GM23338 (cell line): ENCODE measurements around the gene ATN1. TPM values are rescaled to one million over a fixed set of nuclear protein-coding genes. Genes with fewer than 3 reads are reported as not detected.

Experiments
- ATAC-seq: fragments of 200-7000 bp; cut with Tn5 transposase; 3 replicates; pipeline ENCODE4 v1.9.1; 2020
- DNase-seq: peaks from one replicate; pipeline ENCODE4 v3.0.0-alpha.2; 2015; ENCODE audit warnings: low spot score
- H2AFZ ChIP-seq: fragments of 200-600 bp; sonication (generic); 2 replicates; pipeline ENCODE4 v1.8.0; 2016; ENCODE audit warnings: antibody characterized with exemption, mild to moderate bottlenecking, moderate library complexity
- H3F3A ChIP-seq: fragments of 200-600 bp; sonication (generic); replicated peaks from 2 replicates; pipeline ENCODE4 v1.8.0; 2017; ENCODE audit warnings: antibody characterized with exemption, mixed run types, low read depth
- H3K27ac ChIP-seq: fragments of 200-600 bp; sonication (generic); 2 replicates; pipeline ENCODE4 v1.6.1; 2016; ENCODE audit warnings: low read depth
- H3K27me3 ChIP-seq: fragments of 200-600 bp; sonication (generic); 2 replicates; pipeline ENCODE4 v1.8.0; 2016; ENCODE audit warnings: mild to moderate bottlenecking, mixed run types, moderate library complexity; ENCODE audit not compliant: insufficient read depth
- H3K36me3 ChIP-seq: fragments of 200-600 bp; sonication (generic); 2 replicates; pipeline ENCODE4 v1.8.0; 2016; ENCODE audit warnings: mild to moderate bottlenecking; ENCODE audit not compliant: insufficient read depth
- H3K4me1 ChIP-seq: fragments of 200-600 bp; sonication (generic); 2 replicates; pipeline ENCODE4 v1.8.0; 2016; ENCODE audit warnings: mild to moderate bottlenecking, moderate library complexity; ENCODE audit not compliant: insufficient read depth
- H3K4me2 ChIP-seq: fragments of 200-600 bp; sonication (generic); 2 replicates; pipeline ENCODE4 v1.7.1; 2017; ENCODE audit warnings: mixed run types
- H3K4me3 ChIP-seq: fragments of 200-600 bp; sonication (generic); 2 replicates; pipeline ENCODE4 v1.6.1; 2016; ENCODE audit warnings: mixed run types
- H3K79me2 ChIP-seq: fragments of 200-600 bp; sonication (generic); replicated peaks from 2 replicates; pipeline ENCODE4 v1.8.0; 2017; ENCODE audit warnings: mild to moderate bottlenecking; ENCODE audit not compliant: insufficient read depth
- H3K9me2 ChIP-seq: fragments of 200-600 bp; sonication (generic); 2 replicates; pipeline ENCODE4 v1.8.0; 2017; ENCODE audit not compliant: insufficient read depth
- H4K20me1 ChIP-seq: fragments of 200-600 bp; sonication (generic); replicated peaks from 2 replicates; pipeline ENCODE4 v1.8.0; 2017; ENCODE audit warnings: mild to moderate bottlenecking; ENCODE audit not compliant: insufficient read depth
- H3K27ac Mint-ChIP-seq: 2 replicates; pipeline ENCODE4 v1.8.0; 2020; ENCODE audit warnings: inconsistent platforms, mild to moderate bottlenecking, moderate library complexity, mixed read lengths
- H3K27me3 Mint-ChIP-seq: 3 replicates; pipeline ENCODE4 v1.8.0; 2022; ENCODE audit warnings: low read depth, mild to moderate bottlenecking, moderate library complexity, mixed read lengths, inconsistent platforms; ENCODE audit not compliant: insufficient read depth, poor library complexity
- H3K36me3 Mint-ChIP-seq: 3 replicates; pipeline ENCODE4 v1.8.0; 2021; ENCODE audit warnings: low read depth, mild to moderate bottlenecking, inconsistent platforms, moderate library complexity, mixed read lengths
- H3K4me1 Mint-ChIP-seq: 3 replicates; pipeline ENCODE4 v1.8.0; 2020; ENCODE audit warnings: mild to moderate bottlenecking, inconsistent platforms, mixed read lengths
- H3K4me3 Mint-ChIP-seq: 3 replicates; pipeline ENCODE4 v1.8.0; 2021; ENCODE audit warnings: moderate library complexity, mild to moderate bottlenecking, inconsistent platforms, mixed read lengths
- H3K9me3 Mint-ChIP-seq: 3 replicates; pipeline ENCODE4 v1.8.0; 2020; ENCODE audit warnings: moderate library complexity, mild to moderate bottlenecking, inconsistent platforms, mixed read lengths
- CREB1 ChIP-seq: fragments of 250-450 bp; sonication (Bioruptor Pico); IDR thresholded peaks from 2 replicates; pipeline ENCODE4 v1.5.0; 2020; ENCODE audit warnings: low read depth, mild to moderate bottlenecking, moderate library complexity
- CTCF ChIP-seq, 2 experiments: fragments of 200-600 bp in 1 of 2; sonication (generic) in 1 of 2; conservative IDR thresholded peaks; 2 replicates each; pipeline versions ENCODE4 v1.5.1 to v1.6.1; 2016 to 2017; ENCODE audit warnings: antibody characterized with exemption in 2 of 2, low read depth in 2 of 2, mild to moderate bottlenecking in 2 of 2, moderate library complexity in 1 of 2
- REST ChIP-seq: IDR thresholded peaks from one replicate; pipeline ENCODE4 v1.6.1; 2018; ENCODE audit warnings: antibody characterized with exemption; ENCODE audit not compliant: unreplicated experiment
- ZNF114 ChIP-seq: fragments of 250-450 bp; sonication (Bioruptor Pico); IDR thresholded peaks from 2 replicates; pipeline ENCODE4 v1.5.0; 2020; ENCODE audit warnings: mild to moderate bottlenecking, moderate library complexity
- ZNF331 ChIP-seq: fragments of 250-450 bp; sonication (Bioruptor Pico); IDR thresholded peaks from 2 replicates; pipeline ENCODE4 v1.5.0; 2020; ENCODE audit warnings: low read depth, mild to moderate bottlenecking, moderate library complexity
- ZNF462 ChIP-seq: fragments of 250-450 bp; sonication (Bioruptor Pico); IDR thresholded peaks from 2 replicates; pipeline ENCODE4 v1.5.0; 2020; ENCODE audit warnings: mild to moderate bottlenecking, moderate library complexity
- polyA plus RNA-seq: library from polyadenylated mRNA; unstranded; fragments of >200 nt; fragmentation: Nextera tagmentation; extraction: Ambion mirVana; gene quantifications from 2 replicates; pipeline ENCODE4 v1.2.1, GENCODE V29; 2016
- total RNA-seq: library from RNA; depleted of rRNA; stranded (reverse); fragments of >200 nt; shearing (Covaris generic); gene quantifications from 2 replicates; pipeline ENCODE4 v1.2.3, GENCODE V29; 2014

ATN1 gene
- total and polyA plus RNA-seq, 2 experiments from 2014 or later, result 27.2 to 49.6 TPM

GRCh38 chr12:6919588-6919987, 8.2 kb upstream of the ATN1 start:
- ATAC-seq, result no peak
- Histone ChIP-seq H3K4me2 (no peak overlapping the region), H3K4me3 (no peak overlapping the region), H3K27me3 (no peaks in the 10 kb centered on the region), H3K79me2 (peaks cover 7% of the 10 kb centered on the region), H3K36me3 (peaks cover 6% of the 10 kb centered on the region), H3K27ac (no peak overlapping the region), H4K20me1 (no peaks in the 10 kb centered on the region), H3K4me1 (peaks cover 9% of the 10 kb centered on the region), H3F3A (peaks cover 14% of the 10 kb centered on the region; the same call in 1 of the 2 replicates), H2AFZ (no peak overlapping the region), H3K9me2 (no peaks in the 10 kb centered on the region)
- no peak for DNase-seq
- peak; percentile 15 to 40; a peak in 3 of 4 replicates for TF ChIP-seq CTCF (conservative IDR thresholded peaks at IDR 0.05; ENCODE audit: low read depth in 2 of 2)
- no peak for TF ChIP-seq ZNF114 (CRISPR knock-in tag)
- H3K4me3 Mint-ChIP-seq, result no peak overlapping the region; the same call in 2 of the 3 replicates
- no peaks in the 10 kb centered on the region for H3K9me3 Mint-ChIP-seq
- H3K36me3 Mint-ChIP-seq, result peaks cover 68% of the 10 kb centered on the region
- H3K27ac Mint-ChIP-seq, result peak overlapping the region; percentile 72
- peaks cover 21% of the 10 kb centered on the region for H3K27me3 Mint-ChIP-seq
- peaks cover 44% of the 10 kb centered on the region for H3K4me1 Mint-ChIP-seq

- Mint-ChIP-seq H3K27me3 (peaks cover 27% of the 10 kb centered on the region), H3K27ac (peak overlapping the region; percentile 74), H3K36me3 (peaks cover 57% of the 10 kb centered on the region), H3K9me3 (no peaks in the 10 kb centered on the region; the same call in 2 of the 3 replicates), H3K4me3 (no peak overlapping the region), H3K4me1 (peaks cover 52% of the 10 kb centered on the region)
- no peak overlapping the region for H3K27ac ChIP-seq
- DNase-seq (no peak), ATAC-seq (no peak)
- H3K4me2 ChIP-seq, result no peak overlapping the region
- no peaks in the 10 kb centered on the region for H3K9me2 ChIP-seq
- H4K20me1 ChIP-seq, result no peaks in the 10 kb centered on the region
- H3F3A ChIP-seq, result peaks cover 18% of the 10 kb centered on the region
- no peak overlapping the region for H2AFZ ChIP-seq
- H3K27me3 ChIP-seq, result no peaks in the 10 kb centered on the region
- H3K79me2 ChIP-seq, result no peaks in the 10 kb centered on the region
- no peak overlapping the region for H3K4me3 ChIP-seq
- peaks cover 4% of the 10 kb centered on the region for H3K36me3 ChIP-seq
- H3K4me1 ChIP-seq, result peaks cover 22% of the 10 kb centered on the region
- TF ChIP-seq ZNF331, result no peak
- TF ChIP-seq CREB1 (CRISPR knock-in tag), result no peak
- TF ChIP-seq CTCF (conservative IDR thresholded peaks at IDR 0.05; ENCODE audit: low read depth in 2 of 2), result no peak
- no peak for TF ChIP-seq ZNF462 (CRISPR knock-in tag)
- no peak for TF ChIP-seq REST
These were observed 6.2 kb upstream of the ATN1 start for GRCh38 chr12:6921539-6921938.
